GM12891 (cell line): ENCODE data around the gene GAS7.

Source experiments
- POLR2A ChIP-seq: IDR thresholded peaks from 2 replicates; pipeline ENCODE4 v1.6.1; 2011; ENCODE audit warnings: low read depth, low read length, control low read depth
- POLR2AphosphoS5 ChIP-seq: IDR thresholded peaks from 2 replicates; pipeline ENCODE4 v1.6.1; 2011; ENCODE audit warnings: low read depth, low read length, control low read depth

- TF ChIP-seq POLR2AphosphoS5 (no peak), POLR2A (no peak)
Measured at GRCh38 chr17:10219193-10219592, 20.8 kb upstream of the GAS7 start.
